OCI-LY1 (cell line): ENCODE measurements around the gene MTM1.

Experiments
- CTCF ChIP-seq: fragments of 200-600 bp; sonication (generic), shearing (Covaris generic); IDR thresholded peaks from 2 replicates; pipeline ENCODE4 v1.5.1; 2017; ENCODE audit warnings: mild to moderate bottlenecking, antibody characterized with exemption, low read length, moderate library complexity, mixed read lengths
- EZH2 ChIP-seq: fragments of 200-600 bp; sonication (generic), shearing (Covaris generic); IDR thresholded peaks from 2 replicates; pipeline ENCODE4 v1.8.0; 2017; ENCODE audit warnings: borderline replicate concordance, mixed run types, mild to moderate bottlenecking, antibody characterized with exemption, low read length, moderate library complexity, mixed read lengths

GRCh38 chrX:150715184-150715583 is 146.8 kb downstream of the MTM1 start:
- TF ChIP-seq CTCF = no peak
- no peak for TF ChIP-seq EZH2
